ENCODE measurements around the gene PDE4B.

The PDE4B gene

GRCh38 chr1:66074147-66074546 is 281.5 kb downstream of the PDE4B start:
- Histone ChIP-seq H3K9ac (ENCODE audit: low read depth, low read length, poor library complexity, severe bottlenecking) (no peak overlapping the region), H3K9me2 (replicated peaks; ENCODE audit: low read depth, low read length) (no peaks in the 10 kb centered on the region), H3K9me3 (ENCODE audit: insufficient read depth, low read depth, low read length) (no peaks in the 10 kb centered on the region), H3K4me1 (ENCODE audit: insufficient read depth, low read length, poor library complexity, severe bottlenecking) (peaks cover 13% of the 10 kb centered on the region), H2AFZ (ENCODE audit: low read length) (no peak overlapping the region), H4K20me1 (ENCODE audit: insufficient read depth, low read length, poor library complexity, severe bottlenecking) (no peaks in the 10 kb centered on the region), H3K79me2 (ENCODE audit: insufficient read depth, low read length) (no peaks in the 10 kb centered on the region), H3K36me3 (ENCODE audit: insufficient read depth, low read length) (no peaks in the 10 kb centered on the region), H3K4me2 (ENCODE audit: low read depth, low read length, poor library complexity, severe bottlenecking) (no peak overlapping the region), H3F3A (ENCODE audit: low read depth) (no peaks in the 10 kb centered on the region), H3K27me3 (ENCODE audit: insufficient read depth, low read length, poor library complexity, severe bottlenecking) (no peaks in the 10 kb centered on the region), H3K4me3 (ENCODE audit: low read length, poor library complexity, severe bottlenecking) (no peak overlapping the region)
- TF ChIP-seq CTCF (conservative IDR thresholded peaks at IDR 0.05; ENCODE audit: low read length) (no peak), EZH2phosphoT487 (IDR thresholded peaks at IDR 0.05; ENCODE audit: borderline replicate concordance) (no peak)

GRCh38 chr1:66078412-66078811 is 285.7 kb downstream of the PDE4B start:
- peaks cover 3% of the 10 kb centered on the region for H3K4me1 ChIP-seq (ENCODE audit: insufficient read depth, low read length, poor library complexity, severe bottlenecking)
- no peaks in the 10 kb centered on the region for H3F3A ChIP-seq (ENCODE audit: low read depth)
- H3K79me2 ChIP-seq (ENCODE audit: insufficient read depth, low read length): no peaks in the 10 kb centered on the region
- TF ChIP-seq EZH2phosphoT487 (IDR thresholded peaks at IDR 0.05; ENCODE audit: borderline replicate concordance): no peak
- no peak for TF ChIP-seq CTCF (conservative IDR thresholded peaks at IDR 0.05; ENCODE audit: low read length)
- H3K4me2 ChIP-seq (ENCODE audit: low read depth, low read length, poor library complexity, severe bottlenecking): no peak overlapping the region
- no peaks in the 10 kb centered on the region for H3K9me2 ChIP-seq (replicated peaks; ENCODE audit: low read depth, low read length)
- H4K20me1 ChIP-seq (ENCODE audit: insufficient read depth, low read length, poor library complexity, severe bottlenecking): no peaks in the 10 kb centered on the region
- no peak overlapping the region for H3K4me3 ChIP-seq (ENCODE audit: low read length, poor library complexity, severe bottlenecking)
- H3K9me3 ChIP-seq (ENCODE audit: insufficient read depth, low read depth, low read length): no peaks in the 10 kb centered on the region
- H3K36me3 ChIP-seq (ENCODE audit: insufficient read depth, low read length): no peaks in the 10 kb centered on the region
- no peak overlapping the region for H3K9ac ChIP-seq (ENCODE audit: low read depth, low read length, poor library complexity, severe bottlenecking)
- H3K27me3 ChIP-seq (ENCODE audit: insufficient read depth, low read length, poor library complexity, severe bottlenecking): no peaks in the 10 kb centered on the region
- H2AFZ ChIP-seq (ENCODE audit: low read length): no peak overlapping the region

- Histone ChIP-seq H3K4me2 (ENCODE audit: low read depth, low read length, poor library complexity, severe bottlenecking) (no peak overlapping the region), H3K9me3 (ENCODE audit: insufficient read depth, low read depth, low read length) (no peaks in the 10 kb centered on the region), H3F3A (ENCODE audit: low read depth) (no peaks in the 10 kb centered on the region), H4K20me1 (ENCODE audit: insufficient read depth, low read length, poor library complexity, severe bottlenecking) (no peaks in the 10 kb centered on the region), H3K36me3 (ENCODE audit: insufficient read depth, low read length) (no peaks in the 10 kb centered on the region), H3K27me3 (ENCODE audit: insufficient read depth, low read length, poor library complexity, severe bottlenecking) (no peaks in the 10 kb centered on the region), H2AFZ (ENCODE audit: low read length) (no peak overlapping the region), H3K79me2 (ENCODE audit: insufficient read depth, low read length) (no peaks in the 10 kb centered on the region), H3K4me1 (ENCODE audit: insufficient read depth, low read length, poor library complexity, severe bottlenecking) (no peaks in the 10 kb centered on the region), H3K9me2 (replicated peaks; ENCODE audit: low read depth, low read length) (no peaks in the 10 kb centered on the region), H3K4me3 (ENCODE audit: low read length, poor library complexity, severe bottlenecking) (no peak overlapping the region), H3K9ac (ENCODE audit: low read depth, low read length, poor library complexity, severe bottlenecking) (no peak overlapping the region)
- no peak for TF ChIP-seq EZH2phosphoT487 (IDR thresholded peaks at IDR 0.05; ENCODE audit: borderline replicate concordance)
- no peak for TF ChIP-seq CTCF (conservative IDR thresholded peaks at IDR 0.05; ENCODE audit: low read length)
Measured at GRCh38 chr1:66083003-66083402, 290.3 kb downstream of the PDE4B start.

Measured in Loucy (cell line).